SK-N-SH (cell line): ENCODE data around the gene JPH2.

Source experiments
- FOSL2 ChIP-seq: IDR thresholded peaks from 2 replicates; pipeline ENCODE4 v1.4.0; 2012; ENCODE audit warnings: low read depth, mild to moderate bottlenecking, moderate library complexity, borderline replicate concordance
- FOXJ3 ChIP-seq: sonication (generic); formaldehyde crosslinking; IDR thresholded peaks from 2 replicates; pipeline ENCODE4 v1.5.1; 2020; ENCODE audit warnings: mild to moderate bottlenecking, missing genetic modification reagents
- JUND ChIP-seq: IDR thresholded peaks from 2 replicates; pipeline ENCODE4 v1.4.0; 2012
- MXI1 ChIP-seq: IDR thresholded peaks from 2 replicates; pipeline ENCODE4 v1.6.1; 2012; ENCODE audit warnings: mild to moderate bottlenecking, low read depth, low read length, improper control_type of control experiment
- RFX5 ChIP-seq: IDR thresholded peaks from 2 replicates; pipeline ENCODE4 v1.6.1; 2012; ENCODE audit warnings: mild to moderate bottlenecking, improper control_type of control experiment, low read length
- SIN3A ChIP-seq: IDR thresholded peaks from 2 replicates; pipeline ENCODE4 v1.6.1; 2012; ENCODE audit warnings: low read depth, mild to moderate bottlenecking, low read length, moderate library complexity, borderline replicate concordance
- TAF1 ChIP-seq: IDR thresholded peaks from 2 replicates; pipeline ENCODE4 v1.6.1; 2012; ENCODE audit warnings: low read depth, mild to moderate bottlenecking, low read length, moderate library complexity, borderline replicate concordance
- TF ChIP-seq, protein P1 (sequence below): IDR thresholded peaks from 2 replicates; pipeline ENCODE4 v1.4.0; 2012; ENCODE audit warnings: low read depth
- TF ChIP-seq, protein P2 (sequence below): fragments of 200-600 bp; sonication (generic); IDR thresholded peaks from 2 replicates; pipeline ENCODE4 v1.6.1; 2017; ENCODE audit warnings: antibody characterized with exemption, mild to moderate bottlenecking, moderate library complexity
- TF ChIP-seq, protein P3 (sequence below): IDR thresholded peaks from 2 replicates; pipeline ENCODE4 v1.6.1; 2012; ENCODE audit warnings: mild to moderate bottlenecking, low read depth, low read length, moderate library complexity
- TF ChIP-seq, protein P4 (sequence below): fragments of 150-350 bp; IDR thresholded peaks from 2 replicates; pipeline ENCODE4 v1.6.1; 2017; ENCODE audit warnings: antibody characterized with exemption, low read length, low read depth, borderline replicate concordance

DNA sequence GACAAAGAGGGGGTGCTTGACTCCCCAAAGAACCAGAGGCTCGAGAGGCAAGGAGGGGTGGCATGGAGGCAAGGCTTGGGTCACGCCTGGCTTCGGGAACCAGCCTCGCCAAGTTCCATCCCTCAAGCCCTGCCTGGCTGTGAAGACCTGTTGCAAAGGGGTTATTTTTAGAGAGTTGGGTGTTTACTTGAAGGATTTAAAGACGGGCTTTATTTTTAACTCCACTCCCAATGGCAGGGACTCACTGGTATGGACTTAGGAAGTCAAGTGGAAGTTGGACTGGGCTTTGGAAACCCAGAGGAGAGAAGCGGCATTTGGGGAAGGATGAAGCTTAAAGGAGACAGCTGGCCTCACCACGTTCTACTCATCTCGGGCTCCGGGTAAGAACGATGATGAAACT, 43.1 kb downstream of the JPH2 start:
- TF ChIP-seq, protein P1, sequence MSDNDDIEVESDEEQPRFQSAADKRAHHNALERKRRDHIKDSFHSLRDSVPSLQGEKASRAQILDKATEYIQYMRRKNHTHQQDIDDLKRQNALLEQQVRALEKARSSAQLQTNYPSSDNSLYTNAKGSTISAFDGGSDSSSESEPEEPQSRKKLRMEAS, result no peak
- TF ChIP-seq, protein P2, sequence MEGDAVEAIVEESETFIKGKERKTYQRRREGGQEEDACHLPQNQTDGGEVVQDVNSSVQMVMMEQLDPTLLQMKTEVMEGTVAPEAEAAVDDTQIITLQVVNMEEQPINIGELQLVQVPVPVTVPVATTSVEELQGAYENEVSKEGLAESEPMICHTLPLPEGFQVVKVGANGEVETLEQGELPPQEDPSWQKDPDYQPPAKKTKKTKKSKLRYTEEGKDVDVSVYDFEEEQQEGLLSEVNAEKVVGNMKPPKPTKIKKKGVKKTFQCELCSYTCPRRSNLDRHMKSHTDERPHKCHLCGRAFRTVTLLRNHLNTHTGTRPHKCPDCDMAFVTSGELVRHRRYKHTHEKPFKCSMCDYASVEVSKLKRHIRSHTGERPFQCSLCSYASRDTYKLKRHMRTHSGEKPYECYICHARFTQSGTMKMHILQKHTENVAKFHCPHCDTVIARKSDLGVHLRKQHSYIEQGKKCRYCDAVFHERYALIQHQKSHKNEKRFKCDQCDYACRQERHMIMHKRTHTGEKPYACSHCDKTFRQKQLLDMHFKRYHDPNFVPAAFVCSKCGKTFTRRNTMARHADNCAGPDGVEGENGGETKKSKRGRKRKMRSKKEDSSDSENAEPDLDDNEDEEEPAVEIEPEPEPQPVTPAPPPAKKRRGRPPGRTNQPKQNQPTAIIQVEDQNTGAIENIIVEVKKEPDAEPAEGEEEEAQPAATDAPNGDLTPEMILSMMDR, result no peak
- TF ChIP-seq, protein P3, sequence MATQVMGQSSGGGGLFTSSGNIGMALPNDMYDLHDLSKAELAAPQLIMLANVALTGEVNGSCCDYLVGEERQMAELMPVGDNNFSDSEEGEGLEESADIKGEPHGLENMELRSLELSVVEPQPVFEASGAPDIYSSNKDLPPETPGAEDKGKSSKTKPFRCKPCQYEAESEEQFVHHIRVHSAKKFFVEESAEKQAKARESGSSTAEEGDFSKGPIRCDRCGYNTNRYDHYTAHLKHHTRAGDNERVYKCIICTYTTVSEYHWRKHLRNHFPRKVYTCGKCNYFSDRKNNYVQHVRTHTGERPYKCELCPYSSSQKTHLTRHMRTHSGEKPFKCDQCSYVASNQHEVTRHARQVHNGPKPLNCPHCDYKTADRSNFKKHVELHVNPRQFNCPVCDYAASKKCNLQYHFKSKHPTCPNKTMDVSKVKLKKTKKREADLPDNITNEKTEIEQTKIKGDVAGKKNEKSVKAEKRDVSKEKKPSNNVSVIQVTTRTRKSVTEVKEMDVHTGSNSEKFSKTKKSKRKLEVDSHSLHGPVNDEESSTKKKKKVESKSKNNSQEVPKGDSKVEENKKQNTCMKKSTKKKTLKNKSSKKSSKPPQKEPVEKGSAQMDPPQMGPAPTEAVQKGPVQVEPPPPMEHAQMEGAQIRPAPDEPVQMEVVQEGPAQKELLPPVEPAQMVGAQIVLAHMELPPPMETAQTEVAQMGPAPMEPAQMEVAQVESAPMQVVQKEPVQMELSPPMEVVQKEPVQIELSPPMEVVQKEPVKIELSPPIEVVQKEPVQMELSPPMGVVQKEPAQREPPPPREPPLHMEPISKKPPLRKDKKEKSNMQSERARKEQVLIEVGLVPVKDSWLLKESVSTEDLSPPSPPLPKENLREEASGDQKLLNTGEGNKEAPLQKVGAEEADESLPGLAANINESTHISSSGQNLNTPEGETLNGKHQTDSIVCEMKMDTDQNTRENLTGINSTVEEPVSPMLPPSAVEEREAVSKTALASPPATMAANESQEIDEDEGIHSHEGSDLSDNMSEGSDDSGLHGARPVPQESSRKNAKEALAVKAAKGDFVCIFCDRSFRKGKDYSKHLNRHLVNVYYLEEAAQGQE, result no peak
- TF ChIP-seq, protein P4, sequence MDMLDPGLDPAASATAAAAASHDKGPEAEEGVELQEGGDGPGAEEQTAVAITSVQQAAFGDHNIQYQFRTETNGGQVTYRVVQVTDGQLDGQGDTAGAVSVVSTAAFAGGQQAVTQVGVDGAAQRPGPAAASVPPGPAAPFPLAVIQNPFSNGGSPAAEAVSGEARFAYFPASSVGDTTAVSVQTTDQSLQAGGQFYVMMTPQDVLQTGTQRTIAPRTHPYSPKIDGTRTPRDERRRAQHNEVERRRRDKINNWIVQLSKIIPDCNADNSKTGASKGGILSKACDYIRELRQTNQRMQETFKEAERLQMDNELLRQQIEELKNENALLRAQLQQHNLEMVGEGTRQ, result no peak
- TF ChIP-seq MXI1, result no peak
- TF ChIP-seq TAF1, result no peak
- TF ChIP-seq SIN3A, result no peak
- no peak for TF ChIP-seq FOSL2
- no peak for TF ChIP-seq FOXJ3 (CRISPR knock-in tag)
- TF ChIP-seq RFX5, result no peak
- no peak for TF ChIP-seq JUND
